ENCODE data around the gene MAB21L4. TPM values are rescaled to one million over a fixed set of nuclear protein-coding genes. Genes with fewer than 3 reads are reported as not detected.

MAB21L4 gene
- total RNA-seq, 1 experiment from 2014 or later, result 0.21 TPM

- ATAC-seq (no peak), DNase-seq (ENCODE audit: low read depth, low spot score) (no peak)
- intact Hi-C loops (cut with micrococcal nuclease; ENCODE audit: unreplicated experiment), result no loop called here
- H3K4me3 ChIP-seq (ENCODE audit: low read depth in 2 of 2, low read length in 2 of 2), result no peak overlapping the region
- H3K4me1 ChIP-seq (ENCODE audit: control insufficient read depth, insufficient read depth, low read length), result no peaks in the 10 kb centered on the region
- CTCF ChIA-PET, result no interaction called here
- no peaks in the 10 kb centered on the region for H3K9me3 ChIP-seq (ENCODE audit: control insufficient read depth, insufficient read depth, low read depth, low read length)
- POLR2A ChIA-PET, result no interaction called here
- no peaks in the 10 kb centered on the region for H3K27me3 ChIP-seq (ENCODE audit: control insufficient read depth, insufficient read depth, low read length)
- TF ChIP-seq TCF7L2 (IDR thresholded peaks at IDR 0.05; ENCODE audit: low read depth, low read length) (no peak), CTCF (IDR thresholded peaks at IDR 0.05) (no peak), POLR2AphosphoS5 (IDR thresholded peaks at IDR 0.05; ENCODE audit: low read depth, low read length) (no peak), SIN3A (IDR thresholded peaks at IDR 0.05; ENCODE audit: borderline replicate concordance, insufficient read depth, low read depth, low read length) (no peak)
- TF ChIP-seq, protein P1, sequence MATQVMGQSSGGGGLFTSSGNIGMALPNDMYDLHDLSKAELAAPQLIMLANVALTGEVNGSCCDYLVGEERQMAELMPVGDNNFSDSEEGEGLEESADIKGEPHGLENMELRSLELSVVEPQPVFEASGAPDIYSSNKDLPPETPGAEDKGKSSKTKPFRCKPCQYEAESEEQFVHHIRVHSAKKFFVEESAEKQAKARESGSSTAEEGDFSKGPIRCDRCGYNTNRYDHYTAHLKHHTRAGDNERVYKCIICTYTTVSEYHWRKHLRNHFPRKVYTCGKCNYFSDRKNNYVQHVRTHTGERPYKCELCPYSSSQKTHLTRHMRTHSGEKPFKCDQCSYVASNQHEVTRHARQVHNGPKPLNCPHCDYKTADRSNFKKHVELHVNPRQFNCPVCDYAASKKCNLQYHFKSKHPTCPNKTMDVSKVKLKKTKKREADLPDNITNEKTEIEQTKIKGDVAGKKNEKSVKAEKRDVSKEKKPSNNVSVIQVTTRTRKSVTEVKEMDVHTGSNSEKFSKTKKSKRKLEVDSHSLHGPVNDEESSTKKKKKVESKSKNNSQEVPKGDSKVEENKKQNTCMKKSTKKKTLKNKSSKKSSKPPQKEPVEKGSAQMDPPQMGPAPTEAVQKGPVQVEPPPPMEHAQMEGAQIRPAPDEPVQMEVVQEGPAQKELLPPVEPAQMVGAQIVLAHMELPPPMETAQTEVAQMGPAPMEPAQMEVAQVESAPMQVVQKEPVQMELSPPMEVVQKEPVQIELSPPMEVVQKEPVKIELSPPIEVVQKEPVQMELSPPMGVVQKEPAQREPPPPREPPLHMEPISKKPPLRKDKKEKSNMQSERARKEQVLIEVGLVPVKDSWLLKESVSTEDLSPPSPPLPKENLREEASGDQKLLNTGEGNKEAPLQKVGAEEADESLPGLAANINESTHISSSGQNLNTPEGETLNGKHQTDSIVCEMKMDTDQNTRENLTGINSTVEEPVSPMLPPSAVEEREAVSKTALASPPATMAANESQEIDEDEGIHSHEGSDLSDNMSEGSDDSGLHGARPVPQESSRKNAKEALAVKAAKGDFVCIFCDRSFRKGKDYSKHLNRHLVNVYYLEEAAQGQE (IDR thresholded peaks at IDR 0.05; ENCODE audit: insufficient read depth in 1 of 2, low read depth in 2 of 2, low read length in 1 of 2), result no peak
- no peaks in the 10 kb centered on the region for H3K36me3 ChIP-seq (ENCODE audit: control insufficient read depth, insufficient read depth, low read length)
- no TSS peak for BruUV-seq (replicated peaks)
- no peak overlapping the region for H3K27ac ChIP-seq (ENCODE audit: low read length)
- in situ Hi-C loops (cut with HindIII; ENCODE audit: low pct_unique_long_range_greater_than_20kb, low sequenced_read_pairs), result no loop called here
These were observed 11.7 kb downstream of the MAB21L4 start for GRCh38 chr2:240884221-240884620.

- BruUV-seq (replicated peaks), result no TSS peak
- in situ Hi-C loops (cut with HindIII; ENCODE audit: low pct_unique_long_range_greater_than_20kb, low sequenced_read_pairs), result no loop called here
- intact Hi-C loops (cut with micrococcal nuclease; ENCODE audit: unreplicated experiment), result no loop called here
- TF ChIP-seq, protein P1 (IDR thresholded peaks at IDR 0.05; ENCODE audit: insufficient read depth in 1 of 2, low read depth in 2 of 2, low read length in 1 of 2), result no peak
- TF ChIP-seq TCF7L2 (IDR thresholded peaks at IDR 0.05; ENCODE audit: low read depth, low read length) (no peak), CTCF (IDR thresholded peaks at IDR 0.05) (no peak), POLR2AphosphoS5 (IDR thresholded peaks at IDR 0.05; ENCODE audit: low read depth, low read length) (no peak), SIN3A (IDR thresholded peaks at IDR 0.05; ENCODE audit: borderline replicate concordance, insufficient read depth, low read depth, low read length) (no peak)
- H3K27me3 ChIP-seq (ENCODE audit: control insufficient read depth, insufficient read depth, low read length), result no peaks in the 10 kb centered on the region
- no peak overlapping the region for H3K27ac ChIP-seq (ENCODE audit: low read length)
- H3K4me1 ChIP-seq (ENCODE audit: control insufficient read depth, insufficient read depth, low read length), result no peaks in the 10 kb centered on the region
- no peak for DNase-seq (ENCODE audit: low read depth, low spot score)
- CTCF ChIA-PET, result no interaction called here
- POLR2A ChIA-PET, result no interaction called here
- H3K4me3 ChIP-seq (ENCODE audit: low read depth in 2 of 2, low read length in 2 of 2), result no peak overlapping the region
- H3K36me3 ChIP-seq (ENCODE audit: control insufficient read depth, insufficient read depth, low read length), result no peaks in the 10 kb centered on the region
- no peaks in the 10 kb centered on the region for H3K9me3 ChIP-seq (ENCODE audit: control insufficient read depth, insufficient read depth, low read depth, low read length)
- no peak for ATAC-seq
These were observed 14.0 kb downstream of the MAB21L4 start for GRCh38 chr2:240881913-240882312.
